Measurements from ENCODE around the gene MRPL49.

DNA sequence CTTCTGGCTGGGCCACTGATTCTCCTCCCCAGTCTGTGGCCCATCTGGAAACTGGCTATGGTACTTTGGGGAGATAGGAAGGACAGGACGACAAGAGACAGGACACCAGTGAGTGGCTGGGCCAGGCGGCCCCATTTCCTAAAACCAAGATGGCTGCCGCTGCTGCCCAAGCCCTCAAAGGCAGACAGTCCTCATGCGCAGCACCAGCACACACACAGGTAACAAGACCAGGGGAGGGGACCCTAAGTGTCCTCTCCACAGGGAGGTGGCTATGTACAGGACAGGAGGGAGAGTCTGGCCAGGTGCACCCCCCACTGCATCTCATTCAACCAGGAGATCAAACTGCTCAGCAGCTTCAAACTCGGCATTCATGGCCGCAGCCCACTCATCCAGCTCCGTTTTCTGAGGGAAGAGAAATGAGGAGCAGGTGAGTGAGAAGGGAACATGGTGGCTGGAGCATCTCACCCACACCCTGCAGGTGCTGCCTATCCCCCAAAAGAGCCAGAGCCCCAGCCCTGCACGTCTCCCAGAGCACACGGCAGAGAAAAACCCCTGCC is 43.3 kb upstream of the MRPL49 start:
- TF ChIP-seq POLR2A (IDR thresholded peaks at IDR 0.05) (no peak), POLR2AphosphoS5 (IDR thresholded peaks at IDR 0.05) (no peak), EP300 (IDR thresholded peaks at IDR 0.05; ENCODE audit: low read depth) (no peak)
- TF ChIP-seq, protein P1, sequence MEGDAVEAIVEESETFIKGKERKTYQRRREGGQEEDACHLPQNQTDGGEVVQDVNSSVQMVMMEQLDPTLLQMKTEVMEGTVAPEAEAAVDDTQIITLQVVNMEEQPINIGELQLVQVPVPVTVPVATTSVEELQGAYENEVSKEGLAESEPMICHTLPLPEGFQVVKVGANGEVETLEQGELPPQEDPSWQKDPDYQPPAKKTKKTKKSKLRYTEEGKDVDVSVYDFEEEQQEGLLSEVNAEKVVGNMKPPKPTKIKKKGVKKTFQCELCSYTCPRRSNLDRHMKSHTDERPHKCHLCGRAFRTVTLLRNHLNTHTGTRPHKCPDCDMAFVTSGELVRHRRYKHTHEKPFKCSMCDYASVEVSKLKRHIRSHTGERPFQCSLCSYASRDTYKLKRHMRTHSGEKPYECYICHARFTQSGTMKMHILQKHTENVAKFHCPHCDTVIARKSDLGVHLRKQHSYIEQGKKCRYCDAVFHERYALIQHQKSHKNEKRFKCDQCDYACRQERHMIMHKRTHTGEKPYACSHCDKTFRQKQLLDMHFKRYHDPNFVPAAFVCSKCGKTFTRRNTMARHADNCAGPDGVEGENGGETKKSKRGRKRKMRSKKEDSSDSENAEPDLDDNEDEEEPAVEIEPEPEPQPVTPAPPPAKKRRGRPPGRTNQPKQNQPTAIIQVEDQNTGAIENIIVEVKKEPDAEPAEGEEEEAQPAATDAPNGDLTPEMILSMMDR (IDR thresholded peaks at IDR 0.05): no peak
